ENCODE data around the gene CYB561. TPM values are rescaled to one million over a fixed set of nuclear protein-coding genes. Genes with fewer than 3 reads are reported as not detected.

Gene CYB561
- total and polyA plus RNA-seq, 9 of the 15 experiments (the other 6 are each of a cell fraction or from before 2014, with no cell fraction given) = 4.0 to 30.8 (median 17.4) TPM

DNA sequence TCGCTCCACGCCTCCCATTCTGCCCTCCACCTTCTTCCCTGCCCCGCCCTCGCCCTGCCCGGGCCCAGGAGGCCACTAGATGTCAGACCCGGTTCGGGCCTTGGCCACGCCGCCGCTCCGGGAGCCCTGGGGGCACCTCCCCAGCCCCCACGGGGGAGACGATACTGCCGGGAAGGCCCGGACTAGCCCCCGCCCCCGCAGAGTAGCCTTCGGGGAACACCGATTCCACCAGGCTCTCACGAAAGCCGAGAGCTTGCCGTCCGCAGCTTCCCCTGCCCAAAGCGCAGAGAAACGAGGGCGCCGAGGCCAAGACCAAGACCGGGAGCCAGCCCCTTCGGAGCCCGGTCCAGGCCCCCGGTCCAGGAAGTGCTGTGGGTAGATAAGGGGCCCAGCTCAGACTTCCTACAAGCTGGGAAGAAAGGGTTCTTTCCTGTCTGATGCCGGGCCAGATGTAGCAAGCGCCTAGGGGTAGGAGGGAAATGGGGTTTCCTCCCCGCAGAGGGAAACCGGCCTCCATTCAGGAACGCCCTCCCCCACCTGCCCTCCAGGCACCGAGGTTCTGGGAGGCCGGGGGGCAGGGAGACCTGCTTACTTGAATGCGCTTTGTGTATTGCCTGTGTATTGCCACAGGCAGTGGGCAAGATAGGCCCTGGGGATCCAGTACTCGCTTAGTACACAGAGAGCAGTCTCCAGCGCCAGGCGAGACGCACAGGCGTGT is 806 bp upstream of the CYB561 start (continued):
- TF ChIP-seq, protein P1, sequence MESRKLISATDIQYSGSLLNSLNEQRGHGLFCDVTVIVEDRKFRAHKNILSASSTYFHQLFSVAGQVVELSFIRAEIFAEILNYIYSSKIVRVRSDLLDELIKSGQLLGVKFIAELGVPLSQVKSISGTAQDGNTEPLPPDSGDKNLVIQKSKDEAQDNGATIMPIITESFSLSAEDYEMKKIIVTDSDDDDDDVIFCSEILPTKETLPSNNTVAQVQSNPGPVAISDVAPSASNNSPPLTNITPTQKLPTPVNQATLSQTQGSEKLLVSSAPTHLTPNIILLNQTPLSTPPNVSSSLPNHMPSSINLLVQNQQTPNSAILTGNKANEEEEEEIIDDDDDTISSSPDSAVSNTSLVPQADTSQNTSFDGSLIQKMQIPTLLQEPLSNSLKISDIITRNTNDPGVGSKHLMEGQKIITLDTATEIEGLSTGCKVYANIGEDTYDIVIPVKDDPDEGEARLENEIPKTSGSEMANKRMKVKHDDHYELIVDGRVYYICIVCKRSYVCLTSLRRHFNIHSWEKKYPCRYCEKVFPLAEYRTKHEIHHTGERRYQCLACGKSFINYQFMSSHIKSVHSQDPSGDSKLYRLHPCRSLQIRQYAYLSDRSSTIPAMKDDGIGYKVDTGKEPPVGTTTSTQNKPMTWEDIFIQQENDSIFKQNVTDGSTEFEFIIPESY (CRISPR knock-in tag; IDR thresholded peaks at IDR 0.05) = 0 out of 2 replicates have a peak, but pooled peaks have one; percentile 35
- TF ChIP-seq CHD4 (IDR thresholded peaks at IDR 0.05; ENCODE audit: insufficient read depth, insufficient replicate concordance, low read depth, low read length, poor library complexity, severe bottlenecking) = no peak
- no peak for TF ChIP-seq SOX6 (IDR thresholded peaks at IDR 0.05)
- TF ChIP-seq ZNF589 (CRISPR knock-in tag; IDR thresholded peaks at IDR 0.05; ENCODE audit: low read depth) = peak; percentile 66; the same call in 1 of the 2 replicates
- TF ChIP-seq ZNF280A (IDR thresholded peaks at IDR 0.05; ENCODE audit: low read depth, partially characterized antibody) = no peak
- 0 out of 2 replicates have a peak, but pooled peaks have one; percentile 24 for TF ChIP-seq ZNF75A (CRISPR knock-in tag; IDR thresholded peaks at IDR 0.05)
- TF ChIP-seq, protein P2, sequence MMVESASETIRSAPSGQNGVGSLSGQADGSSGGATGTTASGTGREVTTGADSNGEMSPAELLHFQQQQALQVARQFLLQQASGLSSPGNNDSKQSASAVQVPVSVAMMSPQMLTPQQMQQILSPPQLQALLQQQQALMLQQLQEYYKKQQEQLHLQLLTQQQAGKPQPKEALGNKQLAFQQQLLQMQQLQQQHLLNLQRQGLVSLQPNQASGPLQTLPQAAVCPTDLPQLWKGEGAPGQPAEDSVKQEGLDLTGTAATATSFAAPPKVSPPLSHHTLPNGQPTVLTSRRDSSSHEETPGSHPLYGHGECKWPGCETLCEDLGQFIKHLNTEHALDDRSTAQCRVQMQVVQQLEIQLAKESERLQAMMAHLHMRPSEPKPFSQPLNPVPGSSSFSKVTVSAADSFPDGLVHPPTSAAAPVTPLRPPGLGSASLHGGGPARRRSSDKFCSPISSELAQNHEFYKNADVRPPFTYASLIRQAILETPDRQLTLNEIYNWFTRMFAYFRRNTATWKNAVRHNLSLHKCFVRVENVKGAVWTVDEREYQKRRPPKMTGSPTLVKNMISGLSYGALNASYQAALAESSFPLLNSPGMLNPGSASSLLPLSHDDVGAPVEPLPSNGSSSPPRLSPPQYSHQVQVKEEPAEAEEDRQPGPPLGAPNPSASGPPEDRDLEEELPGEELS (CRISPR knock-in tag; IDR thresholded peaks at IDR 0.05; ENCODE audit: borderline replicate concordance) = no peak
- no peak; the same call in 1 of the 2 replicates for TF ChIP-seq L3MBTL2 (IDR thresholded peaks at IDR 0.05)
- no peak for TF ChIP-seq ADNP (tag; IDR thresholded peaks at IDR 0.05)
- TF ChIP-seq POLR2G (IDR thresholded peaks at IDR 0.05; ENCODE audit: low read depth, low read length) = peak; percentile 92
- no peak; the same call in none of the 2 replicates for TF ChIP-seq MAX (CRISPR knock-in tag; IDR thresholded peaks at IDR 0.05)
